Measurements from ENCODE around the gene ATP2B2.

GRCh38 chr3:10467204-10467603 is 38.2 kb downstream of the ATP2B2 start:
- TF ChIP-seq CTCF (conservative IDR thresholded peaks at IDR 0.05; ENCODE audit: low read length) (no peak), EZH2phosphoT487 (IDR thresholded peaks at IDR 0.05; ENCODE audit: borderline replicate concordance, low read depth, low read length) (no peak)
